K562 (cell line): ENCODE data around the gene PDE1C. TPM values are rescaled to one million over a fixed set of nuclear protein-coding genes. Genes with fewer than 3 reads are reported as not detected.

Experiments used
- ATAC-seq: fragments of 200-7000 bp; cut with Tn5 transposase; 3 replicates; pipeline ENCODE4 v1.9.1; 2020; ENCODE audit warnings: moderate library complexity
- BruUV-seq: library from RNA; stranded (reverse); fragments of 400-500 nt; replicated peaks from 2 replicates; lab custom pipeline; 2021; lab: Mats Ljungman, UMichigan
- CTCF ChIA-PET: fragments of 300-600 bp; formaldehyde crosslinking; extraction: SDS; loops from one replicate; lab custom pipeline; 2021; ENCODE audit warnings: low intra/inter-chr PET ratio; lab: Yijun Ruan, JAX
- POLR2A ChIA-PET: fragments of 300-600, 350-650 bp; sonication (Branson Sonifier 250); formaldehyde crosslinking; extraction: SDS; loops from one replicate; lab custom pipeline; 2021; ENCODE audit warnings: antibody characterized with exemption, inconsistent platforms; lab: Yijun Ruan, JAX
- DNase-seq, 4 experiments: peaks; one replicate each; pipeline versions ENCODE4 v3.0.0 to v3.0.0-alpha.2; 2011 to 2018; ENCODE audit warnings: low spot score in 3 of 4, mixed read lengths in 3 of 4; ENCODE audit errors: extremely low read depth in 1 of 4
- FAIRE-seq: peaks from 2 replicates; lab custom pipeline; 2011; peaks lifted over from hg19 to GRCh38; lab: Jason Lieb, UNC
- H2AFZ ChIP-seq: 2 replicates; pipeline ENCODE4 v1.6.0; 2011; ENCODE audit warnings: low read depth, low read length, control low read depth, inconsistent platforms
- H3K27ac ChIP-seq: fragments of 200-600 bp; 3 replicates; pipeline ENCODE4 v1.8.0; 2011; ENCODE audit warnings: low read depth, mild to moderate bottlenecking, control low read depth, inconsistent platforms, low read length, moderate library complexity, mixed read lengths; ENCODE audit errors: extremely low read depth
- H3K27me3 ChIP-seq, 2 experiments: fragments of 300-600 bp in 1 of 2; 2 replicates in 1 of 2; 3 replicates in 1 of 2; pipeline versions ENCODE4 v1.6.0 to v1.8.0; 2011; ENCODE audit warnings: inconsistent platforms in 2 of 2, low read length in 2 of 2, mild to moderate bottlenecking in 1 of 2, mixed read lengths in 1 of 2, moderate library complexity in 1 of 2; ENCODE audit not compliant: control insufficient read depth in 2 of 2, insufficient read depth in 2 of 2
- H3K36me3 ChIP-seq: fragments of 300-600 bp; 3 replicates; pipeline ENCODE4 v1.8.0; 2011; ENCODE audit warnings: mild to moderate bottlenecking, low read length, inconsistent platforms; ENCODE audit not compliant: control insufficient read depth, insufficient read depth
- H3K4me1 ChIP-seq, 2 experiments: fragments of 200-600 bp in 1 of 2; replicated peaks in 1 of 2; 2 replicates in 1 of 2; 3 replicates in 1 of 2; pipeline versions ENCODE4 v1.5.1 to v1.8.0; 2011; ENCODE audit warnings: inconsistent platforms in 2 of 2, low read length in 2 of 2, mild to moderate bottlenecking in 1 of 2, mixed read lengths in 1 of 2, moderate library complexity in 1 of 2; ENCODE audit not compliant: control insufficient read depth in 2 of 2, insufficient read depth in 2 of 2
- H3K4me2 ChIP-seq: 2 replicates; pipeline ENCODE4 v1.6.1; 2011; ENCODE audit warnings: low read length, control low read depth, inconsistent platforms, mixed read lengths; ENCODE audit not compliant: insufficient read depth
- H3K4me3 ChIP-seq: fragments of 200-600 bp; sonication (generic), shearing (Covaris generic); 2 replicates; pipeline ENCODE4 v1.5.1; 2016; ENCODE audit warnings: control low read depth, inconsistent platforms
- H3K79me2 ChIP-seq: fragments of 200-600 bp; 3 replicates; pipeline ENCODE4 v1.8.0; 2011; ENCODE audit warnings: low read length, inconsistent platforms; ENCODE audit not compliant: control insufficient read depth, insufficient read depth
- H3K9ac ChIP-seq, 2 experiments: 2 replicates each; pipeline versions ENCODE4 v1.6.0 to v1.6.1; 2011; ENCODE audit warnings: low read depth in 2 of 2, low read length in 2 of 2, control low read depth in 1 of 2, inconsistent platforms in 1 of 2, mild to moderate bottlenecking in 1 of 2, mixed read lengths in 1 of 2; ENCODE audit not compliant: insufficient read depth in 1 of 2
- H3K9me1 ChIP-seq: one replicate; pipeline ENCODE4 v1.6.0; 2011; ENCODE audit warnings: inconsistent platforms, mild to moderate bottlenecking, low read length, moderate library complexity; ENCODE audit not compliant: control insufficient read depth, insufficient read depth
- H3K9me3 ChIP-seq: replicated peaks from 2 replicates; pipeline ENCODE4 v1.5.1; 2011; ENCODE audit warnings: low read depth, low read length, inconsistent platforms; ENCODE audit not compliant: control insufficient read depth, insufficient read depth
- H4K20me1 ChIP-seq: replicated peaks from 2 replicates; pipeline ENCODE4 v1.6.1; 2011; ENCODE audit warnings: low read length, inconsistent platforms, mixed read lengths; ENCODE audit not compliant: control insufficient read depth, insufficient read depth
- CTCF ChIP-seq, 3 experiments: IDR thresholded peaks in 2 of 3; conservative IDR thresholded peaks in 1 of 3; 2 replicates each; pipeline ENCODE4 v1.5.1; 2011 to 2012; ENCODE audit warnings: low read length in 3 of 3, mild to moderate bottlenecking in 3 of 3, control low read depth in 2 of 3, improper control_type of control experiment in 1 of 3, inconsistent platforms in 1 of 3, low read depth in 1 of 3, mixed read lengths in 1 of 3, moderate library complexity in 1 of 3; ENCODE audit not compliant: insufficient read depth in 2 of 3
- MAFG ChIP-seq: fragments of 450-650 bp; conservative IDR thresholded peaks from 2 replicates; pipeline ENCODE4 v1.6.1; 2016; ENCODE audit warnings: missing genetic modification characterization, missing compliant biosample characterization
- SUPT5H ChIP-seq: fragments of 450-650 bp; IDR thresholded peaks from 2 replicates; pipeline ENCODE4 v1.6.1; 2016
- ZNF140 ChIP-seq: fragments of 250-450 bp; sonication (Bioruptor Pico); IDR thresholded peaks from 2 replicates; pipeline ENCODE4 v1.8.0; 2021; ENCODE audit warnings: moderate library complexity, mild to moderate bottlenecking, inconsistent platforms
- ZNF232 ChIP-seq: sonication (generic); formaldehyde crosslinking; IDR thresholded peaks from 2 replicates; pipeline ENCODE4 v1.8.0; 2022; ENCODE audit warnings: mild to moderate bottlenecking, missing genetic modification reagents
- WGBS: fragments of 100-300 bp; shearing (Covaris generic); methylation state at CpG from one replicate; pipeline ENCODE4 v1.1.6; 2016; ENCODE audit warnings: low coverage, mixed read lengths; ENCODE audit not compliant: insufficient coverage; ENCODE audit errors: missing lambda C conversion rate; 5-methylcytosine and 5-hydroxymethylcytosine counted together
- in situ Hi-C: fragments of 300-500 bp; cut with MboI; formaldehyde crosslinking; loops from 4 replicates; pipeline ENCODE4 v1.15.0; 2018; ENCODE audit warnings: inconsistent platforms, mixed read lengths
- intact Hi-C: fragments of 100-400 bp; cut with micrococcal nuclease; formaldehyde crosslinking; loops from 2 replicates; pipeline ENCODE4 v1.14.2; 2022
- polyA plus RNA-seq, 8 experiments: library from polyadenylated mRNA; depleted of rRNA in 4 of 8; stranded (reverse) in 5 of 8; unstranded in 3 of 8; fragments of >200 nt; fragmentation: Nextera tagmentation in 2 of 8; fragmentation: Illumina TruSeq in 1 of 8; extraction: Ambion mirVana in 2 of 8; extraction: Trizol in 1 of 8; gene quantifications; 2 replicates each; pipeline versions ENCODE4 v1.2.1 to v1.2.3, GENCODE V29; 2011 to 2014; ENCODE audit warnings: inconsistent platforms in 1 of 8, missing spikeins in 1 of 8
- total RNA-seq, 7 experiments: library from RNA; depleted of rRNA in 6 of 7; stranded (reverse); fragments of >200 nt in 6 of 7; fragmentation: Illumina TruSeq in 2 of 7; extraction: Trizol in 2 of 7; gene quantifications; 2 replicates each; pipeline versions ENCODE4 v1.2.1 to v1.2.3, GENCODE V29; 2011 to 2021; ENCODE audit warnings: low replicate concordance in 1 of 7

PDE1C gene
- total and polyA plus RNA-seq, 9 of the 15 experiments (the other 6 are each of a cell fraction or from before 2014, with no cell fraction given): under 0.01 to 0.01 TPM; not detected in 7

- no peak for FAIRE-seq
- in situ Hi-C loops: no loop called here
Measured at GRCh38 chr7:31764462-31764861, 305.7 kb downstream of the PDE1C start.

GRCh38 chr7:31763548-31763947 is 306.7 kb downstream of the PDE1C start:
- CTCF ChIA-PET: no interaction called here
- FAIRE-seq: no peak

More at GRCh38 chr7:31764462-31764861, 305.7 kb downstream of the PDE1C start:
- DNase-seq (no peak), ATAC-seq (no peak)
- H3K9ac ChIP-seq: no peak overlapping the region
- H3K79me2 ChIP-seq: no peaks in the 10 kb centered on the region
- H2AFZ ChIP-seq: no peak overlapping the region
- no peaks in the 10 kb centered on the region for H3K36me3 ChIP-seq
- BruUV-seq: no TSS peak
- H3K4me1 ChIP-seq: no peaks in the 10 kb centered on the region
- ChIA-PET CTCF (no interaction called here), POLR2A (interaction anchor here (1.9 kb wide), 1 partner anchor 37 kb away, joined by 4 read pairs; no protein-coding TSS in a partner anchor)
- no peaks in the 10 kb centered on the region for H3K9me1 ChIP-seq
- H3K9me3 ChIP-seq: no peaks in the 10 kb centered on the region
- no peaks in the 10 kb centered on the region for H4K20me1 ChIP-seq
- TF ChIP-seq SUPT5H (no peak), ZNF232 (no peak), MAFG (peak; percentile 39; the same call in 1 of the 2 replicates)
- 0% methylated on average over 4 of the region's 4 CpGs for WGBS
- no peak overlapping the region for H3K4me2 ChIP-seq
- H3K27ac ChIP-seq: no peak overlapping the region
- intact Hi-C loops: no loop called here
- H3K4me3 ChIP-seq: no peak overlapping the region
- no peaks in the 10 kb centered on the region for H3K27me3 ChIP-seq

More at GRCh38 chr7:31763548-31763947, 306.7 kb downstream of the PDE1C start:
- DNase-seq (peak; percentile 3 to 14 (median 12)), ATAC-seq (no peak)
- Histone ChIP-seq H3K4me1 (no peaks in the 10 kb centered on the region), H3K4me2 (no peak overlapping the region), H3K9me1 (no peaks in the 10 kb centered on the region), H3K79me2 (no peaks in the 10 kb centered on the region), H3K36me3 (no peaks in the 10 kb centered on the region), H3K4me3 (no peak overlapping the region), H3K9ac (no peak overlapping the region), H2AFZ (no peak overlapping the region), H3K9me3 (no peaks in the 10 kb centered on the region), H3K27me3 (no peaks in the 10 kb centered on the region), H3K27ac (no peak overlapping the region), H4K20me1 (no peaks in the 10 kb centered on the region)
- TF ChIP-seq ZNF140 (CRISPR knock-in tag) (no peak), CTCF (IDR thresholded peaks at IDR 0.05 in 2 of 3, conservative IDR thresholded peaks at IDR 0.05 in 1 of 3; ENCODE audit: insufficient read depth in 2 of 3, low read depth in 1 of 3, low read length in 3 of 3) (peak; percentile 26 to 59 (median 40); a peak in 5 of 6 replicates)
- POLR2A ChIA-PET: no interaction called here
- BruUV-seq: no TSS peak
- in situ Hi-C loops (no loop called here), intact Hi-C loops (no loop called here)
- 0% methylated on average over 2 of the region's 2 CpGs for WGBS
